ENCODE results near the gene USP7.

The USP7 gene

GRCh38 chr16:8861563-8862308 lies 102.0 kb downstream of the USP7 start:
- no peak for DNase-seq (ENCODE audit: low spot score)

- DNase-seq (ENCODE audit: low spot score), result peak; percentile 49
These were observed 103.5 kb downstream of the USP7 start for GRCh38 chr16:8859913-8860881.

- no peak for DNase-seq (ENCODE audit: low spot score)
These were observed 104.5 kb downstream of the USP7 start for GRCh38 chr16:8858994-8859912.

- DNase-seq (ENCODE audit: low spot score), result no peak
These were observed 107.7 kb downstream of the USP7 start for GRCh38 chr16:8855972-8856371.

- no peak for DNase-seq (ENCODE audit: low spot score)
These were observed 108.5 kb downstream of the USP7 start for GRCh38 chr16:8855051-8855786.

GRCh38 chr16:8854298-8854948 lies 109.3 kb downstream of the USP7 start:
- DNase-seq (ENCODE audit: low spot score), result no peak

GRCh38 chr16:8853611-8854010 lies 110.1 kb downstream of the USP7 start:
- no peak for DNase-seq (ENCODE audit: low spot score)

GRCh38 chr16:8853150-8853549 lies 110.6 kb downstream of the USP7 start:
- no peak for DNase-seq (ENCODE audit: low spot score)

GRCh38 chr16:8852534-8852933 lies 111.2 kb downstream of the USP7 start:
- DNase-seq (ENCODE audit: low spot score), result no peak

- DNase-seq (ENCODE audit: low spot score), result no peak
These were observed 111.8 kb downstream of the USP7 start for GRCh38 chr16:8851761-8852403.

GRCh38 chr16:8850279-8850885 lies 113.3 kb downstream of the USP7 start:
- peak; percentile 78 for DNase-seq (ENCODE audit: low spot score)

GRCh38 chr16:8849411-8850011 lies 114.2 kb downstream of the USP7 start:
- DNase-seq (ENCODE audit: low spot score), result no peak

- peak; percentile 86 for DNase-seq (ENCODE audit: low spot score)
These were observed 114.7 kb downstream of the USP7 start for GRCh38 chr16:8848939-8849391.

GRCh38 chr16:8848231-8848938 lies 115.3 kb downstream of the USP7 start:
- no peak for DNase-seq (ENCODE audit: low spot score)

- DNase-seq (ENCODE audit: low spot score), result no peak
These were observed 116.1 kb downstream of the USP7 start for GRCh38 chr16:8847623-8848022.

- DNase-seq (ENCODE audit: low spot score), result no peak
These were observed 116.6 kb downstream of the USP7 start for GRCh38 chr16:8847145-8847544.

- DNase-seq (ENCODE audit: low spot score), result no peak
These were observed 117.2 kb downstream of the USP7 start for GRCh38 chr16:8846401-8846932.

GRCh38 chr16:8845699-8846298 lies 117.9 kb downstream of the USP7 start:
- no peak for DNase-seq (ENCODE audit: low spot score)
